ENCODE data around the gene NUDT7.

NUDT7 gene

GRCh38 chr16:77781091-77781490 lies 58.8 kb downstream of the NUDT7 start:
- H4K8ac ChIP-seq (ENCODE audit: low read depth, low read length) = no peak overlapping the region
- peaks cover 3% of the 10 kb centered on the region for H3K79me1 ChIP-seq (ENCODE audit: low read length)
- H3K18ac ChIP-seq (ENCODE audit: low read length) = no peak overlapping the region
- H3K23ac ChIP-seq (ENCODE audit: low read length) = no peak overlapping the region
- H3K4me1 ChIP-seq (ENCODE audit: control insufficient read depth in 1 of 2, insufficient read depth in 2 of 2, low read length in 2 of 2) = peaks cover 6 to 7% of the 10 kb centered on the region in 2 experiments
- no peak overlapping the region for H4K91ac ChIP-seq (ENCODE audit: low read depth, low read length)
- H3K27ac ChIP-seq (ENCODE audit: low read depth, low read length) = no peak overlapping the region
- H2BK120ac ChIP-seq (ENCODE audit: insufficient read depth, low read length, poor library complexity) = no peak overlapping the region
- no peak for DNase-seq
- H2AK5ac ChIP-seq (ENCODE audit: low read length) = no peak overlapping the region
- no peak overlapping the region for H3K9ac ChIP-seq (ENCODE audit: low read length)
- no peaks in the 10 kb centered on the region for H3K36me3 ChIP-seq (ENCODE audit: control insufficient read depth in 1 of 2, insufficient read depth in 2 of 2, low read length in 2 of 2)
- H3K4me3 ChIP-seq (ENCODE audit: low read depth, low read length) = no peak overlapping the region
- no peaks in the 10 kb centered on the region for H3K27me3 ChIP-seq (ENCODE audit: insufficient read depth, low read length)
- no peak overlapping the region for H2AFZ ChIP-seq (ENCODE audit: insufficient read depth, low read length, poor library complexity)
- H3K4ac ChIP-seq (ENCODE audit: low read depth, low read length) = no peak overlapping the region
- H2BK12ac ChIP-seq (ENCODE audit: low read length) = no peak overlapping the region
- no peak overlapping the region for H4K12ac ChIP-seq (ENCODE audit: low read depth, low read length)
- no peaks in the 10 kb centered on the region for H3K79me2 ChIP-seq (ENCODE audit: control insufficient read depth, insufficient read depth, low read length, poor library complexity)
- no peak overlapping the region for H3K4me2 ChIP-seq (ENCODE audit: low read length)
- H2BK5ac ChIP-seq (ENCODE audit: low read depth, low read length, poor library complexity) = no peak overlapping the region
- no peak overlapping the region for H3K14ac ChIP-seq (ENCODE audit: low read length)
- H3K9me3 ChIP-seq (ENCODE audit: insufficient read depth, low read depth, low read length) = no peaks in the 10 kb centered on the region

GRCh38 chr16:77782694-77783093 lies 60.4 kb downstream of the NUDT7 start:
- WGBS (ENCODE audit: extremely low coverage, insufficient coverage, insufficient read length) = no CpG with 5 or more reads among the region's 2 CpGs
- H2BK120ac ChIP-seq (ENCODE audit: insufficient read depth, low read length, poor library complexity) = no peak overlapping the region
- peaks cover 6 to 7% of the 10 kb centered on the region in 2 experiments for H3K4me1 ChIP-seq (ENCODE audit: control insufficient read depth in 1 of 2, insufficient read depth in 2 of 2, low read length in 2 of 2)

GRCh38 chr16:77784441-77785372 lies 62.4 kb downstream of the NUDT7 start:
- H3K4me1 ChIP-seq (ENCODE audit: control insufficient read depth in 1 of 2, insufficient read depth in 2 of 2, low read length in 2 of 2) = peaks cover 15 to 18% of the 10 kb centered on the region in 2 experiments
- H3K4me3 ChIP-seq (ENCODE audit: low read depth, low read length) = no peak overlapping the region
- no peak overlapping the region for H3K4ac ChIP-seq (ENCODE audit: low read depth, low read length)
- H2BK120ac ChIP-seq (ENCODE audit: insufficient read depth, low read length, poor library complexity) = no peak overlapping the region
- no peak overlapping the region for H2AK5ac ChIP-seq (ENCODE audit: low read length)
- H3K27me3 ChIP-seq (ENCODE audit: insufficient read depth, low read length) = peaks cover 14% of the 10 kb centered on the region
- no peak overlapping the region for H3K9ac ChIP-seq (ENCODE audit: low read length)
- no peak overlapping the region for H3K23ac ChIP-seq (ENCODE audit: low read length)
- no peak overlapping the region for H4K91ac ChIP-seq (ENCODE audit: low read depth, low read length)
- WGBS (ENCODE audit: extremely low coverage, insufficient coverage, insufficient read length) = no CpG with 5 or more reads among the region's 38 CpGs
- no peak overlapping the region for H3K14ac ChIP-seq (ENCODE audit: low read length)
- H4K8ac ChIP-seq (ENCODE audit: low read depth, low read length) = no peak overlapping the region
- no peak overlapping the region for H3K27ac ChIP-seq (ENCODE audit: low read depth, low read length)
- no peak overlapping the region for H3K18ac ChIP-seq (ENCODE audit: low read length)
- peak in 1 of 2 donors; percentile 46 for DNase-seq
- no peak overlapping the region for H4K12ac ChIP-seq (ENCODE audit: low read depth, low read length)
- no peak overlapping the region for H2BK5ac ChIP-seq (ENCODE audit: low read depth, low read length, poor library complexity)
- H2AFZ ChIP-seq (ENCODE audit: insufficient read depth, low read length, poor library complexity) = no peak overlapping the region
- H3K79me1 ChIP-seq (ENCODE audit: low read length) = peaks cover 3% of the 10 kb centered on the region
- H3K79me2 ChIP-seq (ENCODE audit: control insufficient read depth, insufficient read depth, low read length, poor library complexity) = no peaks in the 10 kb centered on the region
- no peaks in the 10 kb centered on the region for H3K36me3 ChIP-seq (ENCODE audit: control insufficient read depth in 1 of 2, insufficient read depth in 2 of 2, low read length in 2 of 2)
- no peak overlapping the region for H2BK12ac ChIP-seq (ENCODE audit: low read length)
- H3K4me2 ChIP-seq (ENCODE audit: low read length) = no peak overlapping the region
- H3K9me3 ChIP-seq (ENCODE audit: insufficient read depth, low read depth, low read length) = peaks cover 1% of the 10 kb centered on the region

More at GRCh38 chr16:77782694-77783093, 60.4 kb downstream of the NUDT7 start:
- Histone ChIP-seq H3K27me3 (ENCODE audit: insufficient read depth, low read length) (no peaks in the 10 kb centered on the region), H3K23ac (ENCODE audit: low read length) (no peak overlapping the region), H3K79me2 (ENCODE audit: control insufficient read depth, insufficient read depth, low read length, poor library complexity) (no peaks in the 10 kb centered on the region), H2AFZ (ENCODE audit: insufficient read depth, low read length, poor library complexity) (no peak overlapping the region), H3K14ac (ENCODE audit: low read length) (no peak overlapping the region), H4K12ac (ENCODE audit: low read depth, low read length) (no peak overlapping the region), H3K4ac (ENCODE audit: low read depth, low read length) (no peak overlapping the region), H2BK12ac (ENCODE audit: low read length) (no peak overlapping the region), H3K36me3 (ENCODE audit: control insufficient read depth in 1 of 2, insufficient read depth in 2 of 2, low read length in 2 of 2) (no peaks in the 10 kb centered on the region), H3K79me1 (ENCODE audit: low read length) (peaks cover 3% of the 10 kb centered on the region), H3K9me3 (ENCODE audit: insufficient read depth, low read depth, low read length) (no peaks in the 10 kb centered on the region), H4K91ac (ENCODE audit: low read depth, low read length) (no peak overlapping the region), H3K9ac (ENCODE audit: low read length) (no peak overlapping the region), H4K8ac (ENCODE audit: low read depth, low read length) (no peak overlapping the region), H3K4me2 (ENCODE audit: low read length) (no peak overlapping the region), H3K18ac (ENCODE audit: low read length) (no peak overlapping the region), H2BK5ac (ENCODE audit: low read depth, low read length, poor library complexity) (no peak overlapping the region), H3K27ac (ENCODE audit: low read depth, low read length) (no peak overlapping the region), H3K4me3 (ENCODE audit: low read depth, low read length) (no peak overlapping the region), H2AK5ac (ENCODE audit: low read length) (no peak overlapping the region)
- peak in 1 of 2 donors; percentile 32 for DNase-seq

GRCh38 chr16:77785373-77785764 lies 63.1 kb downstream of the NUDT7 start:
- Histone ChIP-seq H3K4me3 (ENCODE audit: low read depth, low read length) (no peak overlapping the region), H3K4me2 (ENCODE audit: low read length) (no peak overlapping the region), H3K27ac (ENCODE audit: low read depth, low read length) (no peak overlapping the region), H4K91ac (ENCODE audit: low read depth, low read length) (no peak overlapping the region), H2BK120ac (ENCODE audit: insufficient read depth, low read length, poor library complexity) (no peak overlapping the region), H3K27me3 (ENCODE audit: insufficient read depth, low read length) (peaks cover 20% of the 10 kb centered on the region), H4K12ac (ENCODE audit: low read depth, low read length) (no peak overlapping the region), H3K4ac (ENCODE audit: low read depth, low read length) (no peak overlapping the region), H3K9ac (ENCODE audit: low read length) (no peak overlapping the region), H2BK12ac (ENCODE audit: low read length) (no peak overlapping the region), H4K8ac (ENCODE audit: low read depth, low read length) (no peak overlapping the region), H3K18ac (ENCODE audit: low read length) (no peak overlapping the region), H3K14ac (ENCODE audit: low read length) (no peak overlapping the region), H3K36me3 (ENCODE audit: control insufficient read depth in 1 of 2, insufficient read depth in 2 of 2, low read length in 2 of 2) (no peaks in the 10 kb centered on the region), H3K79me2 (ENCODE audit: control insufficient read depth, insufficient read depth, low read length, poor library complexity) (no peaks in the 10 kb centered on the region), H3K9me3 (ENCODE audit: insufficient read depth, low read depth, low read length) (peaks cover 1% of the 10 kb centered on the region), H3K79me1 (ENCODE audit: low read length) (peaks cover 3% of the 10 kb centered on the region), H2AK5ac (ENCODE audit: low read length) (no peak overlapping the region), H2BK5ac (ENCODE audit: low read depth, low read length, poor library complexity) (no peak overlapping the region), H3K4me1 (ENCODE audit: control insufficient read depth in 1 of 2, insufficient read depth in 2 of 2, low read length in 2 of 2) (peaks cover 13 to 15% of the 10 kb centered on the region in 2 experiments), H2AFZ (ENCODE audit: insufficient read depth, low read length, poor library complexity) (no peak overlapping the region), H3K23ac (ENCODE audit: low read length) (no peak overlapping the region)
- WGBS (ENCODE audit: extremely low coverage, insufficient coverage, insufficient read length) = no CpG with 5 or more reads among the region's 2 CpGs
- peak in 1 of 2 donors; percentile 40 for DNase-seq

Measured in trophoblast cell (in vitro differentiated cells and primary cell).